Prostate gland (tissue), 2 donors: ENCODE data around the gene NEDD4L. TPM values are rescaled to one million over a fixed set of nuclear protein-coding genes. Genes with fewer than 3 reads are reported as not detected.
A peak's percentile ranks its signal among the peaks of the same experiment; 100 is the strongest.
"Not testable (repeated sequence)": the region's sequence is repeated elsewhere in the genome, so short reads cannot be mapped to it uniquely, and the experiment has no call there.

Source experiments
- DNase-seq: peaks from one replicate; pipeline ENCODE4 v3.0.0-alpha.2; 2019; ENCODE audit warnings: low spot score
- H3K27ac ChIP-seq, 2 donors: fragments of 200-600 bp; sonication (generic); 2 replicates each; pipeline ENCODE4 v1.5.1; 2017 to 2019
- H3K27me3 ChIP-seq: fragments of 200-600 bp; sonication (generic); replicated peaks from 2 replicates; pipeline ENCODE4 v1.5.1; 2019; ENCODE audit not compliant: insufficient read depth
- H3K36me3 ChIP-seq, 2 donors: fragments of 200-600 bp; sonication (generic); 1 replicate in 1 of 2; 2 replicates in 1 of 2; pipeline versions ENCODE4 v1.5.1 to v1.8.1; 2017 to 2019
- H3K4me1 ChIP-seq: fragments of 200-600 bp; sonication (generic); replicated peaks from 2 replicates; pipeline ENCODE4 v1.5.1; 2019
- H3K4me3 ChIP-seq, 2 donors: fragments of 200-600 bp; sonication (generic); 2 replicates each; pipeline ENCODE4 v1.5.1; 2017 to 2019
- H3K9me3 ChIP-seq: fragments of 200-600 bp; sonication (generic); 2 replicates; pipeline ENCODE4 v1.5.1; 2017
- POLR2A ChIP-seq: fragments of 450-650 bp; IDR thresholded peaks from one replicate; pipeline ENCODE4 v1.6.1; 2016; ENCODE audit warnings: antibody characterized with exemption, mild to moderate bottlenecking
- POLR2AphosphoS5 ChIP-seq: sonication (generic); formaldehyde crosslinking; IDR thresholded peaks from one replicate; pipeline ENCODE4 v1.6.1; 2017; ENCODE audit warnings: antibody characterized with exemption
- WGBS: methylation state at CpG from one replicate; pipeline ENCODE4 v1.1.5; 2018; 5-methylcytosine and 5-hydroxymethylcytosine counted together
- intact Hi-C: fragments of 100-400 bp; cut with DNase I; formaldehyde crosslinking; loops from one replicate; pipeline ENCODE4 v1.14.2; 2022
- total RNA-seq, 2 donors: library from RNA; depleted of rRNA; stranded (reverse); fragments of >200 nt; gene quantifications; one replicate each; pipeline ENCODE4 v1.1.0, GENCODE V29; 2016
- TF ChIP-seq, protein P1 (sequence below), 4 experiments: fragments of 200-600 bp in 2 of 4; fragments of 450-650 bp in 2 of 4; sonication (generic) in 2 of 4; IDR thresholded peaks; 1 replicate in 3 of 4; 2 replicates in 1 of 4; pipeline ENCODE4 v1.5.1; 2016 to 2019; ENCODE audit warnings: antibody characterized with exemption in 4 of 4, mild to moderate bottlenecking in 2 of 4, moderate library complexity in 2 of 4

Gene NEDD4L
- total RNA-seq, 2 donors from 2014 or later, result 280 to 420 TPM

DNA sequence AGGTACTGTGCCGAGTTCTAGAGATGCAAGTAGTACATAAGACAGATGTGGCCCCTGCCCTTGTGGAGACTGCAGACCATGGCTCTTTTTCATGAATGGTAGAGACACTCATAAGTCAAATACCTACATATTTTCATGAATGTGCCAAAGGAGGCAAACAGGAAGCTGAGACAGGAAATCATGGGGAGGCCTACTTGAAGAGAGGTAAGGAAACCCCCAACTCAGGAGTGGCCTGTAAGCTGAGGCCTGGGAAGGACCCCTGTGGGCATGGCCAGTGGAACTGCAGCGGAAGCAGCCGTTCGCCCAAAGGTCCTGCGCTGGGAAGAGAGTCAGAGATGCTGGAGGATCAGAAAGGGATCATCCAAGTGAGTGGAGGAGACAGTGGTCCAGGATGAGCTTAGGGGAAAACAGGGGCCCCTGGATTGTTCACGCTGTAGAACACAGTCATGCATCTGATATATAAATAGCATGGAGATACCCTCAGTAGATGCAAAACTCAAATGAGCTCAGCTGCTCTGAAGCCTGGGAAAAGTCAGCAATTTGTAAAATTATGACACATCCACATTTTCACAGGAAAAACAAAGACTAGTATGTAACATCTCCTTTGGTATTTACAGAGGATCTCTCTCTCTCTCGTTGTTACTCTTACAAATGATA lies 228.9 kb downstream of the NEDD4L start:
- 88% methylated on average over 7 of the region's 7 CpGs for WGBS
- Histone ChIP-seq H3K36me3 (no peaks in the 10 kb centered on the region), H3K27me3 (no peaks in the 10 kb centered on the region), H3K4me3 (no peak overlapping the region), H3K4me1 (peaks cover 20% of the 10 kb centered on the region), H3K27ac (peak overlapping the region in 1 of 2 donors; percentile 26), H3K9me3 (no peaks in the 10 kb centered on the region)
- intact Hi-C loops, result no loop called here
- TF ChIP-seq, protein P1, sequence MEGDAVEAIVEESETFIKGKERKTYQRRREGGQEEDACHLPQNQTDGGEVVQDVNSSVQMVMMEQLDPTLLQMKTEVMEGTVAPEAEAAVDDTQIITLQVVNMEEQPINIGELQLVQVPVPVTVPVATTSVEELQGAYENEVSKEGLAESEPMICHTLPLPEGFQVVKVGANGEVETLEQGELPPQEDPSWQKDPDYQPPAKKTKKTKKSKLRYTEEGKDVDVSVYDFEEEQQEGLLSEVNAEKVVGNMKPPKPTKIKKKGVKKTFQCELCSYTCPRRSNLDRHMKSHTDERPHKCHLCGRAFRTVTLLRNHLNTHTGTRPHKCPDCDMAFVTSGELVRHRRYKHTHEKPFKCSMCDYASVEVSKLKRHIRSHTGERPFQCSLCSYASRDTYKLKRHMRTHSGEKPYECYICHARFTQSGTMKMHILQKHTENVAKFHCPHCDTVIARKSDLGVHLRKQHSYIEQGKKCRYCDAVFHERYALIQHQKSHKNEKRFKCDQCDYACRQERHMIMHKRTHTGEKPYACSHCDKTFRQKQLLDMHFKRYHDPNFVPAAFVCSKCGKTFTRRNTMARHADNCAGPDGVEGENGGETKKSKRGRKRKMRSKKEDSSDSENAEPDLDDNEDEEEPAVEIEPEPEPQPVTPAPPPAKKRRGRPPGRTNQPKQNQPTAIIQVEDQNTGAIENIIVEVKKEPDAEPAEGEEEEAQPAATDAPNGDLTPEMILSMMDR (IDR thresholded peaks at IDR 0.05), result no peak
- TF ChIP-seq POLR2A, result no peak
- no peak for TF ChIP-seq POLR2AphosphoS5
- no peak for DNase-seq

DNA sequence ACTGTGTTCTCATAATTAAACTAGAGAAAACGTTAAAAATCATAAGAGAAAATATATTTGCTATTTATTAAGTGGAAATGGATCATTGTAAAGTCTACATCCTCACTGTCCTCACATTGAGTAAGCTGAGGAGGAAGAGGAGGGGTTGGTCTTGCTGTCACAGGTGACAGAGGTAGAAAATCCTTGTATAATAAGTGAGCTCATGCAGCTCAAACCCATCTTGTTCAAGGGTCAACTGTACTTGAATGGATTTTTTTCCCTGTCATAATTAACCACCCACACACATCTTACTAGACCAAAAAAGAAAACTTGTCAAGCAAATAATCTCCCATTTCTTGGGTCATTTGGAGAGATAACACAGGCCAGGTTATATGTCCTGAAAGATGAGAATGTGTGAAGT lies 231.2 kb downstream of the NEDD4L start:
- intact Hi-C loops, result no loop called here
- TF ChIP-seq POLR2AphosphoS5, result no peak
- TF ChIP-seq POLR2A, result no peak
- TF ChIP-seq, protein P1 (IDR thresholded peaks at IDR 0.05), result no peak
- no peaks in the 10 kb centered on the region for H3K36me3 ChIP-seq
- 89% methylated on average over 1 of the region's 1 CpG for WGBS
- H3K27ac ChIP-seq, result peak overlapping the region; percentile 22 to 76
- peaks cover 18% of the 10 kb centered on the region for H3K4me1 ChIP-seq
- DNase-seq, result no peak
- H3K9me3 ChIP-seq, result no peaks in the 10 kb centered on the region
- no peaks in the 10 kb centered on the region for H3K27me3 ChIP-seq
- no peak overlapping the region for H3K4me3 ChIP-seq

DNA sequence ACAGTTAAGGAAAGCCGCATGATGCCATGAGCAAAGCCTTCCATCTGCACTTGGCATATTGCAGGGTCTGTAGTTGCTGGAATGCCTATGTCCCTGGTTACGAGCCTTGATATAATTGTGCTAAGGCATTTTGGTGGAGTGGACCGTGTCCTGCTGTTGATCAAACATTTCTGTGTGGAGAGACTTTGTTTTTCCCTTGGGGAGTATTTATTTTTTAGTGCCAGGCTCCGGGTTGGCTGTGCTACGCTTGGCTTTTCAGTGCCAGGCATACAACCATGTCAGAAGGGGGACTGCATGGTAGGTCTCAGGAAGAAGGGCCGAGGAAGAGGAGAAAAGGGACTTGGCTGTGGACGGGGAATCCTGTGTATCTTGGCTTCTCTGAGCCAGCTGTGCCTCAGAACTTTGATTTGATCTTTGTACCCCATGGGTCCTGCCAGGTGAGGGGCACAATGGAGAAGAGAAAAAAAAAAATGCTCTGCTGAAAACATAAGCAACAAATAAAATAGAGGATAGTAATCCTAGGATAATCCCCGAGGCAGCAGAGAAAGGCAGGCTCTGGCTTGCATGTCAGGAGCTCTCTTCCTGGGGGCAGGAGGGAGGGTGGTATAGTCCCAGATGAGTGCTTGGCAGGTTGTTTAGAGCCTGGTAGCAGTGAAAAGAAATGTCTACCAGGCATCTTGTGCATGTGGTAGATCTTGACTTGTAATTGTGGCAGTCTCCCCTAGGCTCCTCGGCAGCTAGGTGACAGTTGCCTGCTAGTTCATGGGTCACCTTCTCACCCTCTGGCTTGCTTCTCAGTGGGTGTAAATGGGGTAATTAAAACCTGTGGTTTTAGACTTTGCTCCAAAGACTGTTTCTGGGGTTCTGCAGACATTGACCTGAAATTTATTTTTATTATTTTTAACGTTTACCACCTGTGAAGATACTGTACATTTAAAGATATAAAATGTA lies 233.0 kb downstream of the NEDD4L start:
- TF ChIP-seq POLR2AphosphoS5 (peak; percentile 51), POLR2A (no peak)
- no peak overlapping the region for H3K4me3 ChIP-seq
- intact Hi-C loops, result no loop called here
- 38% methylated on average over 10 of the region's 10 CpGs for WGBS
- DNase-seq, result peak; percentile 55
- no peaks in the 10 kb centered on the region for H3K9me3 ChIP-seq
- peak overlapping the region; percentile 67 to 76 for H3K27ac ChIP-seq
- H3K4me1 ChIP-seq, result peaks cover 18% of the 10 kb centered on the region
- H3K27me3 ChIP-seq, result no peaks in the 10 kb centered on the region
- no peaks in the 10 kb centered on the region for H3K36me3 ChIP-seq

DNA sequence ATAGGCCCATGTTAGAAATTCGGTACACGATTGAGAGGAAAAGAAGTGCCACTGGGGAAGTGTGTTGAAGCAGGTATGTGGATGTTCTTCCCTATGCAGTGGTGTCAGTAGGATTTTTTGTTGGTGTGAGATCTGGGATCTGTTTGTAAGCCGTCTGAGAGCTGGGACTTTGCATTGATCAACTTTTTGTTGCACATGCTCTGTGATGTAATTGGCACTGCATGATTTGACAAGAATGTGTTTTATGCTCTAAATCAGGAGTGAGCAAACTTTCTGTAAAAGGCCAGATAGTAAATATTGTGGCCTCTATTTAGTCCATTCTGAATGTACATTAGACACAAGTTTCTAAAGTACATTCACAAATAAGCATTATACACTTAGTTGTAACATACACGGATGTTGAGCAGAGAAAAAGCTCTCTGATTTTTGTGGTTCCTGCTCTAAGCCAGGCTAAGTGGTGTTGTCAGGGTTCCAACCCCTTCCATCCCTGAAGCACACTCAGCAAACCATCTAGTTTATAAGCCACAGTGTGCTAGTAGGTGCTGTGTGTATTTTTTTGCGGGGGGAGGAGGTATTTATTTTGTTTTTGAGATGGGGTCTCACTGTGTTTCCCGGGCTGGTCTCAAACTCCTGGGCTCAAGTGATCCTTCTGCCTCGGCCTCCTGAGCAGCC lies 235.6 kb downstream of the NEDD4L start:
- peak overlapping the region; percentile 49 to 76 for H3K27ac ChIP-seq
- 83% methylated on average over 7 of the region's 7 CpGs for WGBS
- TF ChIP-seq, protein P1 (IDR thresholded peaks at IDR 0.05), result no peak
- TF ChIP-seq POLR2AphosphoS5 (no peak), POLR2A (no peak)
- intact Hi-C loops, result no loop called here
- no peaks in the 10 kb centered on the region for H3K36me3 ChIP-seq
- no peaks in the 10 kb centered on the region for H3K9me3 ChIP-seq
- peaks cover 23% of the 10 kb centered on the region for H3K4me1 ChIP-seq
- no peak overlapping the region for H3K4me3 ChIP-seq
- no peaks in the 10 kb centered on the region for H3K27me3 ChIP-seq
- DNase-seq, result no peak

DNA sequence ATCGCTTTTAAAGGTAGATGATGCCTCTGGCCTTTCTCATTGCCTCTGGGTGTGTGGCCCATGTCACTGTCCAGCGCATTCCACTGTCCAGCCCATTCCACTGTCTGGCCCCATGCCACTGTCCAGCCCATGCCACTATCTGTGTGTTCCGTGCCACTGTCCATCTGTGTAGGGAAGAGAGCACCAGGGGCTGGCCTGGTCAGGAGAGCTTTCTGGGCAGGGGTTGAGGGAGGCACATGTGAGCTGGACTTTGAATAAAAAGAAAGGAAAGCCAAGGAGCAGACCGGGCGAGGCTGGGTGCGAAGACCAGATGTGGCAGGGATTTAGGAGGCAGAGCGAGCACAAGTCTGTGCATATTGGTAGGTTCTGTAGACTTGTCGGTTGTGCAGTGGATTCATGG lies 236.2 kb downstream of the NEDD4L start:
- H3K4me1 ChIP-seq, result peaks cover 27% of the 10 kb centered on the region
- TF ChIP-seq, protein P1 (IDR thresholded peaks at IDR 0.05), result no peak
- TF ChIP-seq POLR2AphosphoS5 (no peak), POLR2A (no peak)
- H3K9me3 ChIP-seq, result no peaks in the 10 kb centered on the region
- intact Hi-C loops, result no loop called here
- no peaks in the 10 kb centered on the region for H3K36me3 ChIP-seq
- no peak overlapping the region for H3K4me3 ChIP-seq
- 94% methylated on average over 8 of the region's 8 CpGs for WGBS
- peak overlapping the region; percentile 49 to 76 for H3K27ac ChIP-seq
- no peaks in the 10 kb centered on the region for H3K27me3 ChIP-seq
- no peak for DNase-seq

DNA sequence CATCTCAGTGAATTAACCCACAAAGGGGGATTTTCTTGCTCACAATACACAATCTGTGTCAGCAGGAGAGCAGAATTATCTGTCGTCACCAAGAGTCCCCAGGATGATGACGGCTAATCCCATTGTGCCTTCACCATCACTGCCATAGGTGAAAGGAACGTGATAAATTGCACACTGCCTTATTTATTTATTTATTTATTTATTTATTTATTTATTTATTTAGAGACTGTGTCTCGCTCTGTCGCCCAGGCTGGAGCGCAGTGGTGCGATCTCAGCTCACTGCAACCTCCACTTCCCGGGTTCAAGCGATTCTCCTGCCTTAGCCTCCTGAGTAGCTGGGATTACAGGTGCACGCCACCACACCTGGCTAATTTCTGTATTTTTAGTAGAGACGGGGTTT lies 238.8 kb downstream of the NEDD4L start:
- Histone ChIP-seq H3K27ac (peak overlapping the region; percentile 84 to 89), H3K4me1 (peaks cover 40% of the 10 kb centered on the region)
- H3K9me3 ChIP-seq, H3K36me3 ChIP-seq, H3K4me3 ChIP-seq, intact Hi-C loops, H3K27me3 ChIP-seq, DNase-seq: not testable (repeated sequence)
- 98% methylated on average over 11 of the region's 11 CpGs for WGBS
